EL (cell line): ENCODE results near the gene ELFN1.

ENCODE experiments used
- DNase-seq: peaks from one replicate; pipeline ENCODE4 v3.0.0-alpha.2; 2016

Gene ELFN1

DNA sequence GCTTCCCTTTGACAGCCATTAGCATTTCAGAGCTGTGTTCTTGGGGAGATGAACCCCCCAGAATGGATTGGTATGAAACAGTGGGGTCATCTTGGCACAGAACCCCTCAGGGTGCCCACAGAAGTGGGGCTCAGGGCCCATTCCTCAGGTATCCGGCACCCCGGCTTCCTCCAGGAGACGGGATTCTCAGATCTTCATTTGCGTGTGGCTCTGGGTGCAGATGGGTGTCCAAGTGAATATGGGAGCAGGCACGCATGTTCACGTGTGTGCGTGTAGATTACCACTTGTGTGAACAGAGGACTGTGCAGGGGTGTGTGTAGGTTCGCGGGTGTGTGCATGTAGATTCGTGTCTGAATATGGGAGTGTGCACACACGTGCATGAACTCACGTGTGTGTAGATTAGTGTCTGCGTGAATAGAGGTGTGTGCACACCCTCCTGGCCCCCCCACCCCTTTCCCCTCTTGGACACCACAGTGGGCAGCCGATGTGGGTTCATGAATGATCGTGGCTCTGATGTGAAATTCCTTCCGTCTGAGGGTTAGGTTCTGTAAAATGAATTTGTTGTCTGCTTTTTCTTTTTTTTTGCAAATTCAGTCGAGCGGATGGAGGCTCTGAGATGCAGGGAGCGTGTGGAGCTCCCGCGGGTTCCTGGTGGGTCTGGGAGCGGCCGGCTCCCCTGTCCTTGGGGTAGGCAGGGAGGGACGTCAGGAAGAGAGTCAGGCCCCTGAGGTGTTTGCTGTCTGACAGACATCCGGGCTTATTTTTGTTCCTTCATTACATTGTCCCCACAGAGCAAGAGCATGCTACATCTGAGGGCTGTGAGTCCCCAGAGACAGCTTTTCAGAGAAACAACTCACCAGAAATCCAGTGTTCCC is 7.4 kb downstream of the ELFN1 start:
- no peak for DNase-seq

DNA sequence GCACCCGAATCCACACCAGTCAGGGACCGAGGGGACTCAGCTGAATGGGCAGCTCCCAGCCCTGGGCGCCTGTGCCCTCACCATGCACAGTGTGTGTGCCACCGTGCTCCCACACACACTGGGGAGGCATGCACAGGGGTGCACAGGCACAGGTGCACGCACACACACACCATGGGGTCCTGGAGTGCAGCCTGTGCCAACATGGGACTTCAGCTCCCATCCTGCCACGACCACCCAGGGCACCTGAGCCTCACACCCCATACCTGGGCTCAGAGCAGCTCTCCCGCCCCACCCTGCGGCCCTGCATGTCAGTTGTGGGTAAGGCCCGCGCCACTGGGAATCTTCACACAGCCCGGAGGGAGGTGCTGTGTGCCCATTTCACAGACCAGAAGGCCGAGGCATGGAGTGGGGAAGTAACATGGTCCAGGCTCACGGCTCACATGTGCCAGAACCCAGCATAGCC is 8.0 kb downstream of the ELFN1 start:
- DNase-seq, result no peak

DNA sequence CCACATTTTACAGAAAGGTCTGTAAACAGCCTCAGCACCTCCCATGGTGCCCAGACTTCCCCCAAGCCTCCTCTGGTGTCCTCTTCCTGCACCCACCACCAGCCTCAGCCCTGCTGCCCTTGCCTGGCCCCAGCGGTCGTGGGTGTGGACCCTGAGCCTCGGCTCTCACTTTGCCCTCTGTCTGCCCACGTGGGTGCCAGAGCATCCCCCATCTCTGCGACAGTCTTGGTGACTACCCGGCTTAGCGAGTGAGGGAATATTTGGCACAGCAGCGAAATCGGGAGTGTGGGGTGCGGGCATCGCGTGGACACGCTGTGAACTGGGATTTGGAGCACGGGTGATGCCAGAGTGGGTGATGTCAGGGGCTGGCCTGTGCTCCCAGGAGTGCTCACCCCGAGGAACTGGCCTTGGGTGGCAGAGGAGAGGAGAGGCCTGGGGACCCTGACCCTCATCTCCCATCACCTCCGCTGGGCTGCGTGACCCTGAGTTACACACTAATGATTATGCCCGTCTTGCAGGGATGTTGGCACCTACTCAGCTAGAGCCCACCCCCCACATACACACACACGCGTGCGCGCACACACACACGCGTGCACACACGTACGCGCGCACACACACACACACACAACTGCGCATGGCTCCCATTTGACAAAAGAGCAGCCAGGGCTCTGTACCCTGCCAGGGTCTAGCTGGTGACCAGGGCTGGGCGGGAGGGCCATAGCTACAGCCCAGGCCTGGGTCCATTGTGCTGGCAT is 8.7 kb downstream of the ELFN1 start:
- DNase-seq, result no peak

DNA sequence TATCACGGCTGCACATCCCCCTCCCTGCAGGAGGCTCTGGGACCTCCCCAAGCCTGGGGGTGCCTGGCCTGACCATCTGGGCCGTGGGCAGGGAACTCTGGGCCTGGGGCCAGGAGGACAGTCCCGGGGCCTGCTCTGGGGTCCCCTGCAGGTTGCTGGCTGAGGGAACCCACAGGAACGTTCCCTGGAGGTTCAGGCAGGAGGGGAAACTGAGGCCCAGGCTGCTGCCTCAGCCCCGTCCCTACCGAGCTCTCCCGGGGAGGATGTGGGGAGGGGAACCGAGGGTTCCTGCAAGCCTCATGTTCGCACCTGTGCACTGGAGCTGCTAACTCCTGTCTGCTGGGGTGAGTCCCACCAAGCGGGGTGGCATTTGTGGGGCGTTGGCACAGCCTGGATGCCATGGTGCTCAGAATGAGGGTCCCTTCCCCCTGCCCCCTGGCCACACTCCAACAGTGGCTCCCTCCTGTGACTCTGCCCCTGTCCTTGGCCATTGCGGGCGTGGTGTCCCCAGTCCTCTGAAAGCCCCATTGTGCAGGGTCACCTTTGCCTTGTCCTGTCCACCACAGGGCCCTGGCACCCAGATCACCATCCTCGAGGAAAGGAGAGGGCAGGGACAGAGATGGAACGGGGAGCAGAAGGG is 9.4 kb downstream of the ELFN1 start:
- no peak for DNase-seq

DNA sequence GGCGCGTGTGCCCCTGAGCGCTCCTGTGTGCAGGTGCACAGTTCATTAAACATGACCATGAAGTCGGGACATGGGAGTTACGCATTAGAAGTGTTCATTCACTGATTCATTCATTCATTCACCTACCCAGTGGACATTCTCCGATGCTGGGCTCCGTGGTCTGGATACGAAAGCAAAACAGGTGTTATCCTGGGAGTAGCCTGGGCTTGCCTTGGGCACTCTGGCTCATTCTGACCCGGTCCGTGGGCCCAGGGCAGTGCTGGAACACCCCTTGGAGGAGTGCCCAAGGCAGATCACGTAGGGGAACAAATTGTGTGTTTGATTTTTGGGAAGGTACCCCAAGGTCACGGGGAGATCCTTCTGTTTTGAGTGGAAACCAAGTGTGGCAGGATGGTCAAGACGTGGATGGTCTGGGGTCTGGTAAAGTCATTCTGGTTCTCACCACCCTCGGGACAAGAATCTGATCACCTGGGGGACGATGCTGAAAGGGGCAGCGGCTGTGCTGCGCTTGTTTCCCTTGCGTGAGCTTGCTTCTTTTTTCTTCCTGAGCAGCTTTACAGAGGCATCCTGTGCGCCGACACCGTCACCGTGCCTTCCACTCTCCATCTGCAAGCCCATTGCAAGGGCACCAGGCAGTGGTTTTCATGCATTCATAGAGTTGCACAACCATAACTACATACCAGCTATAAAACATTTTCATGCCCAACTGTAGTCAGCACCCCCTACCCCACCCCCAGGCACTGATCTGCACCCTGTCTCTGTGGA is 10.1 kb downstream of the ELFN1 start:
- no peak for DNase-seq

DNA sequence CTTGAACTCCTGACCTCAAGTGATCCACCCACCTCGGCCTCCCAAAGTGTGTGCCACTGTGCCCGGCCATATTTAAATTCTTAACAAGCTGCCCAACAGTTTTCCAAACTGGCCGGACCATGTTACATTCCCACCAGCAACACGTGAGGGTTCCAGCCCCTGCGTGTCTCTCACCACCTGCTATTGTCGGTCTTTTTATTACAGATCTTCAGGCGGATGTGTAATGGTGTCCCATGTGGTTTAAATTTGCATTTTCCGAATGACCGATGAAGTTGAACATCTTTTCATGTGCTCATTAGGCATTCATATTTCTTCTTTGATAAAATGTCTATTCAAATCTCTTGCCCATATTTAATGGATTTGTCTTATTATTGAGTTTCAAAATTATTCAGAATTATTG is 11.5 kb downstream of the ELFN1 start:
- DNase-seq, result no peak

DNA sequence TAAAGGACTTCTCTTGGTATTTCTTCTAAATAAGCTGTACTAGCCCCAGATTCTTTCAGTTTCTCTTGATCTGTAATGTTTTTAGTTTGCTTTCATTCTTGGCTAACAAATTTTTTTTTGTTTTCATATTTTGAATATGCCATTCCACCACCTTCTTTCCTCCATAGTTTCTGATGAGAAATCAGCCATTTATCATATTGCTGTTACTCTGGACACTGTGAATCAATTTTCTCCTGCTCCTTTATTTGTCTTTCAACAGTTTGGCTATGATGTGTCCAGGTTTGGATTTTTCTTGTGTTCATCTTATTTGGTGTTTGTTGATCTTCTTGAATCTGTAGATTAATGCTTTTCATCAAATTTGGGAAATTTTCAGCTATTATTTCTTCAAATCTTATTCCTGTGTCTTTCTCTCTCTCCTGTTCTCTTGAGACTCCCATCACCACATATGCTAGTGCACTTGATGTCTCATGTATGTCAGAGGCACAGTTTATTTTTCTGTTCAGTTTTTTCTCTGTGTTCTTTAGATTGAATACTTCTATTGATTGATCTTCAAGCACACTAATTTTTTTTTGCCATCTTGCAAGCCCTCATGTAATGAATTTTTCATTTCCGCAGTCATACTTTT is 15.0 kb downstream of the ELFN1 start:
- no peak for DNase-seq

DNA sequence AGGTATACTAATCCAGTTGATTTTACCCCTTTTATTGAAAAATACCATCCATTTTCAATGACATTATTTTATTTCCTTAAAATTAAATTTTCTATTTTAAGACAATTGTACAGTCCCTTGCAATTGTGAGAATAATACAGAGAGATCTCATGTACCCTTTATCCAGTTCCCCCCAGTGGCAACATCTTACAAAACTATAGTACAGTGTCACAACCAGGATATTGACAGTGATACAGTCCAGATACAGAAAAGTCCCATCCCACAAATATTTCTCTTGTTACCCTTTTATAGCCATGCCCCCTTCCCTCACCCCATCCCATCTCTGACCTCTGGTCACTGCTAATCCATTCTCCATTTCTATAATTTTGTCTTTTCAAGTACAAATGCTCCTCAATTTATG is 18.5 kb downstream of the ELFN1 start:
- DNase-seq, result no peak

DNA sequence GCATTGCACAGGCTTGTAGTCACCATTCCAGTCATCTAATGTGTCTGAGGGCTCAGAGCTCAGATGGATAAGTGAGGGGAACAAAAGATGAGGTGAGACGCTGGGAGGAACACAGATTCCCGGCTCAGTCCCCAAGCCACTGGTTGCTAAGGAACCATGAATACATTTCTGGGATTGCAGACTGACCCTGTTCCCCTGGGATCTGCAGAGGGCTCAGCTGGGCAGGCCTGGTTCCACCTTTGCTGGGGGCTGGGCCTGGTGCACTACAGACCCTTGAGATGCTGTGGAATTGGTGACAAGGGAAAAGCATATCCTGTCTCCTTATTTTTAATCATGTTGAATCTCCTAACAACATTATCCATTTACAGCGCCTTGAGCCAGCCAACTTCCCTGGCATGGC is 19.2 kb downstream of the ELFN1 start:
- DNase-seq, result no peak

DNA sequence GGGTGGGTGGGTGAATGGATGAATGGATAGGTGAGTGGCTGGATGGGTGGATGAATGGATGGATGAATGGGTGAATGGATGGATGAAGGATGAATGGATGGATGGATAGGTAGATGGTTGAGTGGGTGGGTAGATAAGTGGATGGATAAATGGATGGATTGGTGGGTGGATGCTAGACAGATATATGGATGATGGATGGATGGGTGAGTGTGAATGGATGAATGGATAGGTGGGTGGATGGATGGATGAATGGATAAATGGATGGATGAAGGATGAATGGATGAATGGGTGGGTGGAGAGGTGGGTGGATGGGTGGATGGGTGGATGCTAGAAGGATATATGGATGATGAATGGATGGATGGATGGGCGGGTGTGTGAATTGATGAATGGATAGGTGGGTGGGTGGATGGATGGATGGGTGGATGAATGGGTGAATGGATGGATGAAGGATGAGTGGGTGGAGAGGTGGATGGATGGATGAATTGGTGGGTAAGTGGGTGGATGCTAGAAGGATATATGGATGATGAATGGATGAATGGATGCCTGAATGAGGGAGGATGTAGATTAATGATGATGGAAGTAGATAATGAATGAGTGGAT is 20.4 kb downstream of the ELFN1 start:
- DNase-seq, result no peak

DNA sequence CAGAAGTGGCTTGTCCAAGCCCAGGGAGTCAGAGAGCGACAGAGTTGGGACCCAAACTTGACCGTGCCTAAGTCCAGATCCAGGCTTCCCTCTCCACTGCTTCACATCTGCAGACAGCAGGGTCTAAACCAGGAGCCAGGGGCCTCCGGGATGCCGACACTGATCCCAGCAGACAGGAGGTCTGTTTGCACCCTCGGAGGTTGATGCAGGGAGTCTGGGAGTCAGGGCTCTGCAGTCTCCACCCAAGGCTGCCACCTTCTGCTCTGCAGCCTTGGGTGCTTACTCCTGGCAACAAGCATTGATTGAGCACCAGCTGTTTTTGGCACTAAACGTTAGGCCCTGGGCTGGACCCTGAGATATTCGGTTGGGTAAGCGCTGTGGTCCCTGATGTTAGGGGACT is 21.0 kb downstream of the ELFN1 start:
- no peak for DNase-seq

DNA sequence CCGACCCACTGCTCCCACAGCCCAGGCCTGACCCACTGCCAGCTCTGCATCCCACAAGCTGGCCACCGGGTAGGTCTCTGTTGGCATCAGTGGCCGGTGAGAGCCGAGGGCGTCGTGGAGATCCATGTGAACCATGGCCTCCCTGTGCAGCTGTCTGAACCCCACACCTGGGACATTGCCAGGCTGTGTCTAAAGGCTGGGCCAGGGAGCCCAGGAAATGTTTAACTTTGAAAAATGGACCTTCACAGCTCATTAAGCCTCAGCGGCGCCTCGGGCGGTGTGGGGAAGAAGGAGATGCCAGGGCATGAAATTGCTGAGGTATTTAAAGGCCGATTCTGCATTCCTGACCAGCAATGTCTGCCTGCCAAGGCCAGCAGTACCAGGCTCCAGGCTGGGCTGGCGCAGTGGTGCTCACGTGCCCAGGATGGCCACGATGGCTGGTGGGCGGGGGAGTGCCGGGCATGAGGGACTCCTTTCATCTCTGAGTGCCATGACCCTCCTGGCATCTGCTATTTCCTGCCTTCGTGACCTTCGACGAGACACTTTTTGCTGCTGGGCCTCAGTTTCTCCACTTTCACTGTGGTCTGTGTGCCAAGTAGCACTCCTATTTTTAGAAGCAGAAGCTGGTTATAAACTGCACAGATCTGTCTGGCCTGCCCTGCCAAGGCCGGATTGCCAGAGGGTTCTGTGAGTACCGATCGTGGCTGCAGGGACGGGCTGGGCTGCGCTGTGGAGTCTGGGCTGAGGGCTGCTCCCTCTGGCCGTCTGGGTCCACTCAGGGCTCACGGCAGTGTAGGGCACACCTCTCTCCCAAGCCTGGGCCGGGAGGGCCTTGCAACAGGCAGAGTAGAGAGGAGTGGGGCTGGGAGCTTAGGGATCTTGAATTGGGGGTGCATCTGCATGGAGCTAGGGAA is 21.8 kb downstream of the ELFN1 start:
- DNase-seq, result no peak

DNA sequence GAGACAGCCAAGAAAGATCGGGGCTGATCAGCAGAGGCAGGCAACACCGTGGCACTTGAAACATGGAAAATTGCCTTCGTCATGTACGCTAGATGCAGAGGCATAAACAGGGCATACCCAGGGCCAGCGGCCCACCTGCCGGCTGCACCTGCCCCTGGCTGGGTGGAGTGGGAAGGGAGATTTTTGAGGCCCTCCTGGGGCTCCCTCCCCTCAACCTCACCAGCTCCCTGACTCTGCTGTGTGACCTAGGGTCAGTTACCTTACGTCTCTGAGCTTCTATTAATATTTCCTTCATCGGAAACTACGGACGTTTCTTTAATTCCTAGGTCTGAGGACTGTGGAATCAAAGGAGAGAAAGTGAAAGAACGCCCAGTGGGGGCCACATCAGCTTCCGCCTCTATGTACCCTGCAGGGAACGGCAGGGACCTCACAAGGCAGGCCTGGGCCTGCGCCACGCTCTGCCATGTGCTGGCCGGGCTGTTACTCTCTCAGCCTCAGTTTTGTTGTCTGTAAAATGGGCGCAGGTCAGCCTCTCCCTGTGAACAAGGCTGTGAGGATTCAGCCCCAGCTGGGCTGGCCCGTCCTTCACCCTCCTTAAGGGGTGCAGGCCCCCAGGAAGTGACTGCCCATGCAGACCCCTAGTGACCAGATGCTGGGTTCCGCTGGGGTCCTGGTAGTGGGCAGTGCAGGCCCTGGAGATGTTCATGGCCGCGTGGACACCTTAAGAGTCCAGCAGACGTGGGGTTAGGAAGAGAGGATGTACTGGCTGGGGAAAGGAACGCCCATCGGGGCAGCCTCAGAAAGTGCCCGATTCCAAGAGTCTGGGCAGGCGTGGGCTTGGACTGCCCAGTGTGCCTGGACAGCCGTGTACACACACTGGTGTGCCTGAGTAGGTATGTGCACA is 22.7 kb downstream of the ELFN1 start:
- DNase-seq, result no peak

DNA sequence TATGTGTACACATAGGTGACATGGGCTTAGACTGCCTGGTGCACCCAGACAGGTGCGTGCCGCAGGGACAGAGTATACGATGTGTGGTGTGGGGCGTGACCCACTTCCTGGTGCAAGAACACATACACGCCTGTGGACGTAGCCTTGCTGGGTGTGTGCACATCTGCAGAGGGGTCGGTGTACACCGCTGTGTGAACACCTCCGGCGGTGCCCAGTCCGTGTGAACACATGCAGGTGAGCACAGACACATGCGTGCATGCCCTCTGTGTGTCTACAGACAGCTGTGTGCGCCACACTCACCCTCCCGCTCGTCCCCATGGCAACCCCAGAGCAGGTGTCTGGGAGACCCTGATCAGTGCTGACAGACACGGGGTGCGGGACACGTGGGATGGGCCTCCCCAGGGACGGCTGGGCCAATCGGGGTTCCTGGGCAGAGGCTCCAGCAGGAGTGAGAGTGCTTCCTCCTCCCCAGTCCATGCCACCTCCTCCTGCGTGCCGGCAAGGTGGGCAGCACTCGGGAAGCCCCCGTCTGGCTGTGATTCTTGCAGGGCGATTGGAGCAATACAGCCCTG is 23.4 kb downstream of the ELFN1 start:
- DNase-seq, result no peak

DNA sequence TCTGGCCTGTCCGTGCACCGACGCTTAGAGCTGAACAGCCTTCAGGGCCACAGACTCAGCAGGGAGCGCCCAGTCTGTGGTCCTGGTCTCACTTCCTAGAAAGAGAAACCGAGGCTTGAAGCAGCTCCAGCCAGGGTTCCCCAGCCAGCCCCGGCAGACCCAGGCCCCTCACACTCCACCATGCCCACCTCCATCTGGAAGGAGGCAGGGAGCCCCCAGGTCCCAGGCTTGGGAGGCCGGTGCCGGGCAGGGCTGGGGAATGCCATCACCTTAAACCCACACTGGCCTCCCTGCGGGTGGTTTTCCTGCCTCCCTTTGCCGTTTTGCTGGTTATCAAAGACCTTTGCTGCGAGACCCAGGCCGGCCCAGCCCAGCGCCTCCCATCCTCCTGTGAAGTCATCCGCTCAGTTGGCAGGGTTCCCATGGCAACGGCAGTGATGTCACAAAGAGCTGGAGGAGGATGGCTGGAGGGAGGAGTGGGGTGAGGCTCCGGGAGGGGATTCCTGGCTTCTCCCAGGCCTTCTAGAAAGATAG is 24.0 kb downstream of the ELFN1 start:
- DNase-seq, result peak; percentile 43

DNA sequence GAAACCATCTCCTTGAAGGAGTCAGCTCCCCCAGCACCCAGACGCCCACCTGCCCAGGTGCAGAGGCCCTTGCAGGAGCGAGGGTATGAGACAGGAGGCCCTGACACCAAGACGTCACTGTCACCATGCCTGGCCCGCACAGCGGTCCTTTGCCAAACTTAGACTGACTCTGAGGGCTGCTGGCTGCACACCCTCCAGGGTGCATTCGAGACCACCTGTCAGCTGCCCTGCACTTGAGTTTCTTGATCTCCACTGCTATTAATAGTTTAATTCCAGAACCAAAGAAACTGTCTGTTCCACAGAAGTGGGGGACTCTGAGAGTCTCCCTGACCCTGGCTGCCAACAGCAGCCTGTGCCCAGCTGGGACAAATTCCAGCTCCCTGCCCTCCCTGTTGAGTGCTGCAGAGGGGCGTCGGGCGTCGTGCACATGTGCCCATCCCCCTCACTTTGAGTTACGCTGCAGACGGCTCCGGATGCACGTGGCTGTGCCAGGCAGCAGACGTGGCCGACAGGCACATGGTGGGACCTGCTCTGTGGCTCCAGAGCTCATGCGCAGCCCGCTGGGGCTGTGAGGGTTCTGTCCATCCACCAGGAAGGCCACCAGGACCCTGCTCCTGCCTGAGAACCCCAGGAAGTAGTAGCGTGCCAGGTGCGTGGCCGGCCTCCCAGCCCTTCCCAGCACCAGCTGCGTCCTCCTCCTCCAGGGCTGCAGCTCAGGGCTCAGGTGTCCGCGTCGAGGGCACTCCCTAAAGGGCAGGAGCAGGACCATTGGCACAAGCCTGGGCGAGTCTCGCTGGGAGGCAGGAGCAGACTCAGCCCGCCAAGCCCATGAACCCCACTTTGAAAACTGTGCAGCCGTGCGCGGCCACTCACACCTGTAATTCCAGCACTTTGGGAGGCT is 24.8 kb downstream of the ELFN1 start:
- DNase-seq, result no peak

DNA sequence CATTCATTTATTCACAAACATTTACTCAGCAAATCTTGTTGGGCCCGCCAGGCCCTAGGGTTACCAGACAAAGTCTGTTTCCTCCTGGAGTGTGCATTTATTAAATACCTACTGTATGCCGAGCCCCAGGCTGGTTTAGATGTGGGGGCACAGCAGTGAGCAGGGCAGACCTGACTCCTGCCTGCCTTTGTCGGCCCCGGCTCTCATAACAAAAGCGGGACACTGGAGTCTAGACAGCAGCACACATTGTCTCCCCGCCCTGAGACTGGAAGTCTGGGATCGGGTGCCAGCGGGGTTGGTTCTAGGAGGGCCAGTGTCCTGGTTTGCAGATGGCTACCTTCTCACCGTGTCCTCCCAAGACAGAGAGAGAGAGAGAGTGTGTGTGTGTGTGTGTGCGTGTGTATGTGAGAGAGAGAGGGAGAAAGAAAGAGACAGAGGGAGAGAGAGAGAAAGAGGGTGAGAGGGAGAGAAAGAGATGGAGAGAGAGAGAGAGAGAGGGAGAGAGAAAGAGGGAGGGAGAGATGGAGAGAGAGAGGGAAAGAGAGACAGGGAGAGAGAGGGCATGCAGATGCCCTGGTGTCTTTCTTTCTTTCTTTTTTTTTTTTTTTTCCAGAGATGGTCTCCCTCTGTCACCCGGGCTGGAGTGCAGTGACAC is 25.9 kb downstream of the ELFN1 start:
- DNase-seq, result no peak
